Measurements from ENCODE around the gene PPP3R1. TPM values are rescaled to one million over a fixed set of nuclear protein-coding genes. Genes with fewer than 3 reads are reported as not detected.

PPP3R1 gene
- total and polyA plus RNA-seq, 10 of the 15 experiments (the other 5 are each of a cell fraction or from before 2014, with no cell fraction given): 1.5 to 61.0 (median 15.8) TPM

GRCh38 chr2:68279691-68280090, 27.4 kb upstream of the PPP3R1 start:
- Histone ChIP-seq H3K4me2 (ENCODE audit: control insufficient read depth, insufficient read depth) (no peak overlapping the region), H3K27me3 (replicated peaks in 1 of 2; ENCODE audit: control insufficient read depth in 2 of 2, insufficient read depth in 2 of 2, low read length in 1 of 2) (no peaks in the 10 kb centered on the region), H3K79me2 (ENCODE audit: control insufficient read depth, insufficient read depth, low read length) (no peaks in the 10 kb centered on the region), H3K27ac (ENCODE audit: control insufficient read depth, insufficient read depth) (no peak overlapping the region), H3K4me3 (no peak overlapping the region), H3K9ac (ENCODE audit: control insufficient read depth, insufficient read depth, low read length) (no peak overlapping the region), H2AFZ (ENCODE audit: control insufficient read depth, low read depth, low read length) (no peak overlapping the region), H4K20me1 (ENCODE audit: control insufficient read depth, insufficient read depth) (no peaks in the 10 kb centered on the region), H3K4me1 (ENCODE audit: control insufficient read depth, insufficient read depth, low read length) (no peaks in the 10 kb centered on the region), H3K36me3 (ENCODE audit: control insufficient read depth in 2 of 2, insufficient read depth in 2 of 2, low read length in 1 of 2) (no peaks in the 10 kb centered on the region), H3K9me3 (replicated peaks; ENCODE audit: control insufficient read depth, insufficient read depth, low read length) (no peaks in the 10 kb centered on the region)
- no TSS peak for BruUV-seq (replicated peaks)
- ATAC-seq: no peak
- 60% methylated on average over 4 of the region's 4 CpGs for WGBS (ENCODE audit: insufficient coverage, insufficient replicate concordance, low lambda C conversion rate, missing lambda C conversion rate)
- ChIA-PET CTCF (interaction anchor here (1.0 to 10.0 kb wide), 7 partner anchors 9 to 855 kb away, joined by 3 to 130 read pairs (median 4); no protein-coding TSS in a partner anchor), POLR2A (no interaction called here), RAD21 (ENCODE audit: unreplicated experiment) (interaction anchor here (1.2 to 1.9 kb wide), 2 partner anchors 12 to 78 kb away, joined by 3 to 6 read pairs; no protein-coding TSS in a partner anchor), SMC1A (ENCODE audit: uncharacterized antibody, unreplicated experiment) (interaction anchor here (1.1 to 6.7 kb wide), 4 partner anchors 73 to 158 kb away, joined by 3 to 64 read pairs (median 4); no protein-coding TSS in a partner anchor)
- DNase-seq (ENCODE audit: low read depth, low spot score): no peak
- TF ChIP-seq NR2C1 (IDR thresholded peaks at IDR 0.05) (no peak), ZBED1 (IDR thresholded peaks at IDR 0.05; ENCODE audit: borderline replicate concordance) (no peak), SUPT20H (IDR thresholded peaks at IDR 0.05; ENCODE audit: borderline replicate concordance, control insufficient read depth, low read depth, low read length) (no peak), RCOR1 (conservative IDR thresholded peaks at IDR 0.05; ENCODE audit: low read depth, low read length) (no peak), BCLAF1 (IDR thresholded peaks at IDR 0.05) (no peak), TARDBP (IDR thresholded peaks at IDR 0.05; ENCODE audit: borderline replicate concordance) (no peak), ZNF384 (IDR thresholded peaks at IDR 0.05; ENCODE audit: borderline replicate concordance, low read depth, low read length) (no peak), HDAC2 (IDR thresholded peaks at IDR 0.05) (no peak), BCL3 (IDR thresholded peaks at IDR 0.05; ENCODE audit: borderline replicate concordance, insufficient read depth, low read depth, low read length, poor library complexity, severe bottlenecking) (no peak), GATAD2B (conservative IDR thresholded peaks at IDR 0.05; ENCODE audit: low read depth) (no peak), NR2C2 (IDR thresholded peaks at IDR 0.05; ENCODE audit: borderline replicate concordance, control insufficient read depth, insufficient read length, low read depth) (no peak), CREM (IDR thresholded peaks at IDR 0.05; ENCODE audit: low read depth) (no peak)
- TF ChIP-seq, protein P1, sequence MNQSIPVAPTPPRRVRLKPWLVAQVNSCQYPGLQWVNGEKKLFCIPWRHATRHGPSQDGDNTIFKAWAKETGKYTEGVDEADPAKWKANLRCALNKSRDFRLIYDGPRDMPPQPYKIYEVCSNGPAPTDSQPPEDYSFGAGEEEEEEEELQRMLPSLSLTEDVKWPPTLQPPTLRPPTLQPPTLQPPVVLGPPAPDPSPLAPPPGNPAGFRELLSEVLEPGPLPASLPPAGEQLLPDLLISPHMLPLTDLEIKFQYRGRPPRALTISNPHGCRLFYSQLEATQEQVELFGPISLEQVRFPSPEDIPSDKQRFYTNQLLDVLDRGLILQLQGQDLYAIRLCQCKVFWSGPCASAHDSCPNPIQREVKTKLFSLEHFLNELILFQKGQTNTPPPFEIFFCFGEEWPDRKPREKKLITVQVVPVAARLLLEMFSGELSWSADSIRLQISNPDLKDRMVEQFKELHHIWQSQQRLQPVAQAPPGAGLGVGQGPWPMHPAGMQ (IDR thresholded peaks at IDR 0.05; ENCODE audit: borderline replicate concordance): no peak
- TF ChIP-seq, protein P2, sequence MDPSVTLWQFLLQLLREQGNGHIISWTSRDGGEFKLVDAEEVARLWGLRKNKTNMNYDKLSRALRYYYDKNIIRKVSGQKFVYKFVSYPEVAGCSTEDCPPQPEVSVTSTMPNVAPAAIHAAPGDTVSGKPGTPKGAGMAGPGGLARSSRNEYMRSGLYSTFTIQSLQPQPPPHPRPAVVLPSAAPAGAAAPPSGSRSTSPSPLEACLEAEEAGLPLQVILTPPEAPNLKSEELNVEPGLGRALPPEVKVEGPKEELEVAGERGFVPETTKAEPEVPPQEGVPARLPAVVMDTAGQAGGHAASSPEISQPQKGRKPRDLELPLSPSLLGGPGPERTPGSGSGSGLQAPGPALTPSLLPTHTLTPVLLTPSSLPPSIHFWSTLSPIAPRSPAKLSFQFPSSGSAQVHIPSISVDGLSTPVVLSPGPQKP (IDR thresholded peaks at IDR 0.05; ENCODE audit: low read depth, low read length): no peak
- intact Hi-C loops (cut with micrococcal nuclease; ENCODE audit: unreplicated experiment) (loop anchor here (10.0 kb wide), 1 partner anchor 225 kb away; no protein-coding TSS in a partner anchor), in situ Hi-C loops (cut with MboI) (no loop called here)
- FAIRE-seq: no peak

Data from GM12878 (cell line).